SH-SY5Y (cell line): ENCODE data around the gene IFIT1.

Experiments used
- GATA2 ChIP-seq: IDR thresholded peaks from 2 replicates; pipeline ENCODE4 v1.6.1; 2011; ENCODE audit warnings: mild to moderate bottlenecking, low read depth, low read length
- GATA3 ChIP-seq: IDR thresholded peaks from 2 replicates; pipeline ENCODE4 v1.6.1; 2011; ENCODE audit warnings: low read depth, mild to moderate bottlenecking, low read length, moderate library complexity

DNA sequence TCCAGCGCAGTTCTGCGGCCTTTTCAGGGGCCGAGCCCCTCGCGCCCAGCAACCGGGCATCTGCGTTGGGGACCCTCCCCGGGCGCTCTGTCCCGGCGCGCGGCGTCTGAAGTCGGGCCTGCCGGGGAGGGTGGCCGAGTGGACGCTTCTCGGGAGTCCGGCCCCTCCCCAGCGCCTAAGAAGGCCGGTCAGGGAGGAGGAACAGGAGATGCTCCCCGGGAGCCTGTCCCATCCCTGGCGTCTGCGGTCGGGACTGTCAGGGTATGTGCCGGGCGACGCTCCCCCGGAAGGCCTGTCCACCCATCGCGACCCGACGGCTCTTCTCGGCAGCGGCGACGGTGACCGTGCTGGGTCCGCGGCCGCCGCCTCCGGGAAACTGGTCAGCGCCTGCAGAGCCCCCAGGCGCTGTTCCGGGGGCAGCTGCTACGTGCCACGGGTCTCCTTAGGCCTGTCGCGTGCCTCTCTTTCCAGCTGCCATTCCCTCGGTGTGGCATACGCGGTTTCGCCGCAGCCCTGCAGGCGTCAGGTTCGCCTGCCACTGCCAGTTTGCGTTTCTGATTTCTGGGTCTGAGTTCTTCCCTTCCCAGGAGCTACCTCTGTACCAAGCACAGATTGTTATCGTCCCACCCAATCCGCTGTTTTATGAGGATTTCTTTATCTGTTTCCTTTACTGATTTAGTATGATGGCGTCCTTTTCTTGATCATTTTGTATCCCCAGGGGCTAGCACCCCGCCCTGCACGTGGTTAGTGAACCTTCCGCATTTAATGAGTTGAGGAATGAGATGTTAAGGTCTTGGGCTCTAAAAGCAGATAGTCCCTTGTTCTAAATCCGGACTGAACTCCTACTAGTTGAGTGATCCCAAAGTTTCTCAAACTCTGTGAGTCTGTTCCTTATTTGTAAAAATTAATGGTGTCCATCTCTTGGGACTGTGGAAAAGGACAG is 22.7 kb downstream of the IFIT1 start:
- TF ChIP-seq GATA3 (no peak), GATA2 (peak; percentile 71; the same call in 1 of the 2 replicates)
